ENCODE data around the gene MCOLN3. TPM values are rescaled to one million over a fixed set of nuclear protein-coding genes. Genes with fewer than 3 reads are reported as not detected.
"Not testable (repeated sequence)": the region's sequence is repeated elsewhere in the genome, so short reads cannot be mapped to it uniquely, and the experiment has no call there.

MCOLN3 gene
- polyA plus RNA-seq, 3 donors = 7.0 to 9.4 (median 7.5) TPM

GRCh38 chr1:84995484-84996334 is 52.6 kb downstream of the MCOLN3 start:
- no peak for DNase-seq (ENCODE audit: low read depth in 3 of 3, low spot score in 2 of 3)

- DNase-seq (ENCODE audit: low read depth in 3 of 3, low spot score in 2 of 3) = no peak
Observed at GRCh38 chr1:84991097-84991920, 57.0 kb downstream of the MCOLN3 start.

GRCh38 chr1:84988588-84988987 is 59.7 kb downstream of the MCOLN3 start:
- DNase-seq (ENCODE audit: low read depth in 3 of 3, low spot score in 2 of 3) = no peak

- DNase-seq (ENCODE audit: low read depth in 3 of 3, low spot score in 2 of 3) = not testable (repeated sequence)
Observed at GRCh38 chr1:84986561-84986960, 61.7 kb downstream of the MCOLN3 start.

- DNase-seq (ENCODE audit: low read depth in 3 of 3, low spot score in 2 of 3) = no peak
Observed at GRCh38 chr1:84985365-84985764, 62.9 kb downstream of the MCOLN3 start.

- no peak for DNase-seq (ENCODE audit: low read depth in 3 of 3, low spot score in 2 of 3)
Observed at GRCh38 chr1:84982395-84982794, 65.9 kb downstream of the MCOLN3 start.

GRCh38 chr1:84975035-84975434 is 73.3 kb downstream of the MCOLN3 start:
- DNase-seq (ENCODE audit: low read depth in 3 of 3, low spot score in 2 of 3) = no peak

- no peak for DNase-seq (ENCODE audit: low read depth in 3 of 3, low spot score in 2 of 3)
Observed at GRCh38 chr1:84973498-84974334, 74.6 kb downstream of the MCOLN3 start.

- no peak for DNase-seq (ENCODE audit: low read depth in 3 of 3, low spot score in 2 of 3)
Observed at GRCh38 chr1:84972377-84972987, 75.8 kb downstream of the MCOLN3 start.

- DNase-seq (ENCODE audit: low read depth in 3 of 3, low spot score in 2 of 3) = no peak
Observed at GRCh38 chr1:84971957-84972356, 76.3 kb downstream of the MCOLN3 start.

- DNase-seq (ENCODE audit: low read depth in 3 of 3, low spot score in 2 of 3) = no peak
Observed at GRCh38 chr1:84969489-84970250, 78.6 kb downstream of the MCOLN3 start.

- no peak for DNase-seq (ENCODE audit: low read depth in 3 of 3, low spot score in 2 of 3)
Observed at GRCh38 chr1:84968865-84969264, 79.4 kb downstream of the MCOLN3 start.

- DNase-seq (ENCODE audit: low read depth in 3 of 3, low spot score in 2 of 3) = no peak
Observed at GRCh38 chr1:84968101-84968500, 80.2 kb downstream of the MCOLN3 start.

Other genes with a start within 250 kb of the MCOLN3 start
- gene LPAR3, start 155.3 kb downstream of the MCOLN3 start, polyA plus RNA-seq (ENCODE audit: insufficient read length in 3 of 3) = 1 to 10 TPM; 1.2 to 1.5 (median 1.4) TPM
- gene MCOLN2, start 51.4 kb downstream of the MCOLN3 start, polyA plus RNA-seq (ENCODE audit: insufficient read length in 3 of 3) = 1 to 10 TPM in 1 of 3 donors, under 1 TPM in 2; 0.58 to 1.6 (median 0.64) TPM
- gene SYDE2, start 152.5 kb upstream of the MCOLN3 start, polyA plus RNA-seq (ENCODE audit: insufficient read length in 3 of 3) = 1 to 10 TPM; 9.2 to 9.7 (median 9.6) TPM
- 10 to 100 TPM; 33.6 to 40.6 (median 37.8) TPM for gene C1orf52, start 211.2 kb upstream of the MCOLN3 start, polyA plus RNA-seq (ENCODE audit: insufficient read length in 3 of 3)
- 10 to 100 TPM; 22.2 to 25.4 (median 23.9) TPM for gene BCL10, start 228.1 kb upstream of the MCOLN3 start, polyA plus RNA-seq (ENCODE audit: insufficient read length in 3 of 3)